Hematopoietic multipotent progenitor cell treated with erythropoietin and hydrocortisone succinate and interleukin-3 and kit ligand, for 4 days (in vitro differentiated cells): ENCODE results near the gene NCDN.
A peak's percentile ranks its signal among the peaks of the same experiment; 100 is the strongest.

Experiments
- DNase-seq: peaks from one replicate; pipeline ENCODE4 v3.0.0-alpha.2; 2015

The NCDN gene

GRCh38 chr1:35555601-35556477, 1.8 kb upstream of the NCDN start:
- no peak for DNase-seq

- peak; percentile 47 for DNase-seq
Measured at GRCh38 chr1:35556484-35557117, 998 bp upstream of the NCDN start.

- peak; percentile 92 for DNase-seq
Measured at GRCh38 chr1:35557118-35557610, 435 bp upstream of the NCDN start, which contains the start of gene KIAA0319L. Gene KIAA0319L (minus strand): TSS chr1:35557403. CDS start chr1:35554491, 2,912 bp downstream.

GRCh38 chr1:35558374-35559316, 1.0 kb downstream of the NCDN start:
- DNase-seq, result peak; percentile 61

GRCh38 chr1:35559317-35559944, 1.8 kb downstream of the NCDN start:
- DNase-seq, result peak; percentile 39

GRCh38 chr1:35560256-35561225, 2.9 kb downstream of the NCDN start:
- no peak for DNase-seq

DNA sequence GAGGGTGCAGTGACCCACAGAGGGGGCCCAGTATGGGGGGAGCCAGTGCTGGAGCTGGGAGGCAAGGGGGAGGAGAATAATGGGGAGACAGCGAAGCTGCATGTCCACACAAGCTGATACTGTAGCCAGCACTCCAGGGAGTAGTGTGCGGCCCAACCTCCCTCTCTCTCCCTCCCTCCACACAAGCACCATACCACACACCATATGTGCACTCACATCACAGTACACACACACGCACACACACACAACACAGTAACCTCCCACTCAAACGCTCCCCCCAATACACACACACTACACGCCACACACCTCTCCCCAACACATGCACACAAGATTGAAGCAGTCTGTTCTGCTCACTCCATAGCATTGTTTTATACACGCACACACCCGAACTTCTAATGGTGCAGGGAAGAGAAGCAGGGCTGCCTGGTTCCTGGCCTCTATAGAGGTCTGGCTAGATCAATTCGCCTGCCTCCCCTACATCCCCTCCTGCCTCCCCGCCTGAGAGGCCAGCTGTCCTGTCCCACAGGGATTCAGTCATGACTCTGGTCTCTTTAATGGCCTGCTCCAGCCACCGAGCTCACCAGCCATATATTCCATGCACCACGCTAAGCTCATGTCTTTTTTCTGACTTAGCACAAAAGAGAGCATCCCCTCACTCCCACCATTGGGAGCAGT, 3.8 kb downstream of the NCDN start:
- DNase-seq, result no peak

- DNase-seq, result no peak
Measured at GRCh38 chr1:35561972-35562680, 4.5 kb downstream of the NCDN start.

DNA sequence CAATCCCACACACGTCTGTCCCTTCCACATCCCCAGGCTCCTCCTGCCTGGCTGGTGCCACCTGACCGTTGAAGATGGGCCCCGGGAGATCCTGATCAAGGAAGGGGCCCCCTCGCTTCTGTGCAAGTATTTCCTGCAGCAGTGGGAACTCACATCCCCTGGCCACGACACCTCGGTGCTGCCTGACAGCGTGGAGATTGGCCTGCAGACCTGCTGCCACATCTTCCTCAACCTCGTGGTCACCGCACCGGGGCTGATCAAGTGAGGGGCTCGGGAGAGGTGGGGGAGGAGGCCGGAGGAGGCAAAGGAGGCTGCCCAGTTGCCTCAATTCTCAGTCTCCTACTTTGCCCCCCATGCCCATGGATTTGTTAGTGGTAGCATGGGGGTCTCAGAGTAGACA, 5.6 kb downstream of the NCDN start:
- DNase-seq, result no peak

- peak; percentile 91 for DNase-seq
Measured at GRCh38 chr1:35564037-35564883, 6.7 kb downstream of the NCDN start.

GRCh38 chr1:35564884-35565741, 7.5 kb downstream of the NCDN start:
- DNase-seq, result no peak

DNA sequence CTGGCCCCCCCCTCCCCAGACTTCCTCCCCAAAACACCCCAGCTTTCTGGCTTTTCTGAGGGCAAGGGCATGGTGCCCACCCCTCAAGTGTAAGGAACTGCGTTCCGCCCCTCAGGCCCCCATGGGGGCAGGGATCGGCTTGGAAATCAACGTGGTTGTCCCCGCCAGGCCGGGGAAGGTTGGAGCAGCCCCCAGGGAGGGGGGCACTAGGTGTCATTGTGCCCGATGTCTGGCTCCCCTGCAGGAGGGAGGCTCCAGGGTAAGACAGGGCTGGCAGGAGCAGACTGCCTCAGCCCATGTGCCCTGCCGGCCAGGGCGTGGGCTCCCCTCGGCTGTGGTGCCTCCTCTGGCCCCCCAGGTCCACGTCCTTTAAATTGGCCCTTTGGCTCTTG, 8.1 kb downstream of the NCDN start:
- no peak for DNase-seq

- DNase-seq, result no peak
Measured at GRCh38 chr1:35567947-35568558, 10.5 kb downstream of the NCDN start.

GRCh38 chr1:35568975-35569395, 11.4 kb downstream of the NCDN start:
- DNase-seq, result peak; percentile 86

GRCh38 chr1:35569936-35570335, 12.3 kb downstream of the NCDN start:
- no peak for DNase-seq

DNA sequence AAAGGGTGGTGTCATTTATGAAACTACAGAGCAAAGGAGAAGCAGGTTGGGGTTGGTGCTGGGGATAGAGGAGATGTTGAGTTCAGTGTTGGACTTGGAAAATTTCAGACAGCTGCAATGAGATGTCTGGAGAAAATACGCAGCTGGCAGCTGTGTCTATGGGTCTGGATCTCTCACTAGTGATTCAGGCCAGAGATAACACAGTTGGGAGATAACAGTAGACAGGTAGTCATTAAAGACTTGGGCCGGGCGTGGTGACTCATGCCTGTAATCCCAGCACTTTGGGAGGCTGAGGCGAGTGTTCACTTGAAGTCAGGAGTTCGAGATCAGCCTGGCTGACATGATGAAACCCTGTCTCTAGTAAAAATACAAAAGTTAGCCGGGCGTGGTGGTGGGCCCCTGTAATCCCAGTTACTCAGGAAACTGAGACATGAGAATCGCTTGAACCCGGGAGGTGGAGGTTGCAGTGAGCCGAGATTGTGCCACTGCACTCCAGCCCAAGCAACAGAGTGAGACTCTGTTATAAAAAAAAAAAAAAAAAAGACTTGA, 13.1 kb downstream of the NCDN start:
- DNase-seq, result no peak

- no peak for DNase-seq
Measured at GRCh38 chr1:35571263-35571662, 13.7 kb downstream of the NCDN start.
